Hepatocyte (in vitro differentiated cells): ENCODE results near the gene TNFSF8. TPM values are rescaled to one million over a fixed set of nuclear protein-coding genes. Genes with fewer than 3 reads are reported as not detected.

Experiments
- DNase-seq: peaks from one replicate; pipeline ENCODE4 v3.0.0-alpha.2; 2016; ENCODE audit warnings: low spot score
- H2AFZ ChIP-seq: fragments of 200-600 bp; sonication (generic); 2 replicates; pipeline ENCODE4 v1.6.0; 2016; ENCODE audit warnings: antibody characterized with exemption, mild to moderate bottlenecking
- H3K27ac ChIP-seq: fragments of 200-600 bp; sonication (generic); 2 replicates; pipeline ENCODE4 v1.5.1; 2016; ENCODE audit warnings: mild to moderate bottlenecking
- H3K27me3 ChIP-seq: fragments of 200-600 bp; sonication (generic); 2 replicates; pipeline ENCODE4 v1.6.1; 2016
- H3K36me3 ChIP-seq: fragments of 200-600 bp; sonication (generic); replicated peaks from 2 replicates; pipeline ENCODE4 v1.5.1; 2016; ENCODE audit warnings: low read depth; ENCODE audit not compliant: insufficient read depth
- H3K4me1 ChIP-seq: fragments of 200-600 bp; sonication (generic); 2 replicates; pipeline ENCODE4 v1.5.1; 2016; ENCODE audit warnings: mild to moderate bottlenecking, moderate library complexity; ENCODE audit not compliant: insufficient read depth
- H3K4me2 ChIP-seq: fragments of 200-600 bp; sonication (generic); 2 replicates; pipeline ENCODE4 v1.6.0; 2016
- H3K4me3 ChIP-seq: fragments of 200-600 bp; sonication (generic); 2 replicates; pipeline ENCODE4 v1.5.1; 2016; ENCODE audit warnings: mild to moderate bottlenecking
- H3K79me2 ChIP-seq: fragments of 200-600 bp; sonication (generic); 2 replicates; pipeline ENCODE4 v1.6.0; 2017; ENCODE audit warnings: mild to moderate bottlenecking
- H3K9me2 ChIP-seq: fragments of 200-600 bp; sonication (generic); replicated peaks from 2 replicates; pipeline ENCODE4 v1.6.0; 2017; ENCODE audit warnings: mild to moderate bottlenecking; ENCODE audit not compliant: insufficient read depth
- H3K9me3 ChIP-seq: fragments of 200-600 bp; sonication (generic); 2 replicates; pipeline ENCODE4 v1.5.1; 2016; ENCODE audit warnings: low read depth, mild to moderate bottlenecking
- H4K20me1 ChIP-seq: fragments of 200-600 bp; sonication (generic); 2 replicates; pipeline ENCODE4 v1.6.0; 2016; ENCODE audit warnings: mild to moderate bottlenecking; ENCODE audit not compliant: insufficient read depth, poor library complexity, severe bottlenecking
- CTCF ChIP-seq: fragments of 200-600 bp; sonication (generic); IDR thresholded peaks from 2 replicates; pipeline ENCODE4 v1.5.1; 2016; ENCODE audit warnings: antibody characterized with exemption, mild to moderate bottlenecking; ENCODE audit not compliant: poor library complexity
- EZH2 ChIP-seq: fragments of 200-600 bp; sonication (generic); IDR thresholded peaks from 2 replicates; pipeline ENCODE4 v1.6.1; 2016; ENCODE audit warnings: antibody characterized with exemption, mild to moderate bottlenecking, borderline replicate concordance
- EZH2phosphoT487 ChIP-seq: fragments of 200-600 bp; sonication (generic); IDR thresholded peaks from one replicate; pipeline ENCODE4 v1.6.1; 2018; ENCODE audit warnings: antibody characterized with exemption, mild to moderate bottlenecking, low read depth, moderate library complexity; ENCODE audit not compliant: unreplicated experiment, severe bottlenecking
- WGBS: methylation state at CpG from one replicate; pipeline ENCODE4 v1.1.6; 2016; ENCODE audit warnings: low lambda C conversion rate; ENCODE audit errors: missing lambda C conversion rate; 5-methylcytosine and 5-hydroxymethylcytosine counted together
- polyA plus RNA-seq: library from polyadenylated mRNA; unstranded; fragments of >200 nt; fragmentation: Nextera tagmentation; extraction: Ambion mirVana; gene quantifications from 2 replicates; pipeline ENCODE4 v1.2.1, GENCODE V29; 2016
- total RNA-seq: library from RNA; depleted of rRNA; stranded (reverse); fragments of >200 nt; gene quantifications from 2 replicates; pipeline ENCODE4 v1.2.3, GENCODE V29; 2014

TNFSF8 gene
- total and polyA plus RNA-seq, 2 experiments from 2014 or later: not detected

DNA sequence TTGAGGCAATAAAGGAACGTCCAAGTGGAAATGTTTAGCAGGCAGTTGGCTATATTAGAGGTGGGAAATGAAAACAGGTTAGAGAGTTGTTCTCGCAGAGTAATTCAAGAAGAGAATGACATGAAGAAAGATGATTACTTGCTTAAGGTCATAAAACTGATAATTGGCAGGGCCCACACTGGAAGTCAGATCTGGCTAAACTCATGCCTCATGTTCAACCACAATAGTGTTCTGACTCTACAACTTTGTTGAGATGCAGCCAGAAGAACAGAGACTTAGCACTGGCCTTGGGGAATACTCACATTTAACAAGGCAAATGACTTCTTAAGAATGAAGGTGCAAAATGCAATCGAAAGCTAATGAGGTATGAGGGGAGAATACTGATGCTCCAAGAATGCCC is 27.2 kb upstream of the TNFSF8 start:
- no peak for DNase-seq
- WGBS: 88% methylated on average over 3 of the region's 3 CpGs
- H3K4me1 ChIP-seq: no peaks in the 10 kb centered on the region
- TF ChIP-seq CTCF (no peak), EZH2phosphoT487 (no peak), EZH2 (no peak)
- H3K27ac ChIP-seq: no peak overlapping the region
- H3K4me2 ChIP-seq: no peak overlapping the region
- no peaks in the 10 kb centered on the region for H3K36me3 ChIP-seq
- no peak overlapping the region for H2AFZ ChIP-seq
- H3K27me3 ChIP-seq: peaks cover 4% of the 10 kb centered on the region
- H3K9me3 ChIP-seq: no peaks in the 10 kb centered on the region
- H3K79me2 ChIP-seq: no peaks in the 10 kb centered on the region
- H3K4me3 ChIP-seq: no peak overlapping the region
- H3K9me2 ChIP-seq: no peaks in the 10 kb centered on the region
- H4K20me1 ChIP-seq: no peaks in the 10 kb centered on the region

- no peaks in the 10 kb centered on the region for H3K79me2 ChIP-seq
- H3K4me3 ChIP-seq: no peak overlapping the region
- no peaks in the 10 kb centered on the region for H4K20me1 ChIP-seq
- peaks cover 4% of the 10 kb centered on the region for H3K27me3 ChIP-seq
- H3K27ac ChIP-seq: no peak overlapping the region
- no peak for DNase-seq
- H3K9me3 ChIP-seq: no peaks in the 10 kb centered on the region
- no peak overlapping the region for H2AFZ ChIP-seq
- TF ChIP-seq EZH2: no peak
- TF ChIP-seq EZH2phosphoT487: no peak
- no peak for TF ChIP-seq CTCF
- no peaks in the 10 kb centered on the region for H3K36me3 ChIP-seq
- no peaks in the 10 kb centered on the region for H3K9me2 ChIP-seq
- no peak overlapping the region for H3K4me2 ChIP-seq
- no peaks in the 10 kb centered on the region for H3K4me1 ChIP-seq
- 79% methylated on average over 5 of the region's 5 CpGs for WGBS
Observed at GRCh38 chr9:114954956-114955582, 24.7 kb upstream of the TNFSF8 start.

- DNase-seq: peak; percentile 11
- Histone ChIP-seq H3K4me1 (no peaks in the 10 kb centered on the region), H3K27ac (no peak overlapping the region), H3K9me3 (no peaks in the 10 kb centered on the region), H3K9me2 (no peaks in the 10 kb centered on the region), H2AFZ (no peak overlapping the region), H3K27me3 (peaks cover 4% of the 10 kb centered on the region), H3K4me2 (no peak overlapping the region), H4K20me1 (no peaks in the 10 kb centered on the region), H3K79me2 (no peaks in the 10 kb centered on the region), H3K4me3 (no peak overlapping the region), H3K36me3 (no peaks in the 10 kb centered on the region)
- WGBS: 58% methylated on average over 7 of the region's 7 CpGs
- TF ChIP-seq EZH2 (no peak), EZH2phosphoT487 (no peak), CTCF (no peak)
Observed at GRCh38 chr9:114953959-114954358, 23.6 kb upstream of the TNFSF8 start.

- WGBS: 59% methylated on average over 2 of the region's 2 CpGs
- Histone ChIP-seq H3K27ac (no peak overlapping the region), H3K4me1 (no peaks in the 10 kb centered on the region), H3K4me3 (no peak overlapping the region), H3K79me2 (no peaks in the 10 kb centered on the region), H3K9me3 (no peaks in the 10 kb centered on the region), H4K20me1 (no peaks in the 10 kb centered on the region), H3K27me3 (peaks cover 4% of the 10 kb centered on the region), H2AFZ (no peak overlapping the region), H3K9me2 (no peaks in the 10 kb centered on the region), H3K4me2 (no peak overlapping the region), H3K36me3 (no peaks in the 10 kb centered on the region)
- no peak for DNase-seq
- TF ChIP-seq EZH2 (no peak), EZH2phosphoT487 (no peak), CTCF (no peak)
Observed at GRCh38 chr9:114953046-114953445, 22.7 kb upstream of the TNFSF8 start.
